Uterus (tissue), 4 donors: Measurements from ENCODE around the gene DDA1. TPM values are rescaled to one million over a fixed set of nuclear protein-coding genes. Genes with fewer than 3 reads are reported as not detected.
"Not testable (repeated sequence)": the region's sequence is repeated elsewhere in the genome, so short reads cannot be mapped to it uniquely, and the experiment has no call there.

Experiments used
- DNase-seq, 2 donors: peaks; one replicate each; pipeline ENCODE4 v3.0.0-alpha.2; 2019 to 2020
- H3K27ac ChIP-seq, 2 donors: fragments of 200-600 bp; sonication (generic); 1 replicate in 1 of 2; 2 replicates in 1 of 2; pipeline ENCODE4 v1.5.1; 2016 to 2018
- H3K27me3 ChIP-seq, 2 donors: fragments of 200-600 bp; sonication (generic); one replicate each; pipeline ENCODE4 v1.5.1; 2018 to 2019; ENCODE audit warnings: control low read depth in 1 of 2
- H3K36me3 ChIP-seq, 2 donors: fragments of 200-600 bp; sonication (generic); one replicate each; pipeline ENCODE4 v1.5.1; 2019; ENCODE audit warnings: control low read depth in 1 of 2
- H3K4me1 ChIP-seq, 2 donors: fragments of 200-600 bp; sonication (generic); one replicate each; pipeline ENCODE4 v1.5.1; 2018 to 2019; ENCODE audit warnings: control low read depth in 1 of 2
- H3K4me3 ChIP-seq, 2 donors: fragments of 200-600 bp; sonication (generic); 1 replicate in 1 of 2; 2 replicates in 1 of 2; pipeline ENCODE4 v1.5.1; 2018 to 2019; ENCODE audit warnings: mild to moderate bottlenecking in 1 of 2
- H3K9me3 ChIP-seq, 2 donors: fragments of 200-600 bp; sonication (generic); one replicate each; pipeline ENCODE4 v1.5.1; 2019; ENCODE audit warnings: control low read depth in 1 of 2
- POLR2A ChIP-seq, 2 donors: fragments of 450-650 bp; IDR thresholded peaks; one replicate each; pipeline ENCODE4 v1.6.1; 2016; ENCODE audit warnings: antibody characterized with exemption in 2 of 2, mild to moderate bottlenecking in 1 of 2, moderate library complexity in 1 of 2
- intact Hi-C: fragments of 100-400 bp; cut with DNase I; formaldehyde crosslinking; loops from one replicate; pipeline ENCODE4 v1.15.1; 2023; ENCODE audit warnings: low total_unique reads
- total RNA-seq, 4 donors: library from RNA; depleted of rRNA in 3 of 4; stranded (reverse); fragments of >200 nt in 3 of 4; gene quantifications; one replicate each; pipeline versions ENCODE4 v1.1.0 to v1.2.4, GENCODE V29; 2014 to 2023
- TF ChIP-seq, protein P1 (sequence below), 4 experiments: fragments of 200-600 bp in 2 of 4; fragments of 450-650 bp in 2 of 4; sonication (generic) in 2 of 4; IDR thresholded peaks; one replicate each; pipeline ENCODE4 v1.5.1; 2016 to 2019; ENCODE audit warnings: antibody characterized with exemption in 4 of 4, mild to moderate bottlenecking in 2 of 4, moderate library complexity in 1 of 4
- donor health status: DM: yes; HTN: yes; CAD: no.

The DDA1 gene
- total RNA-seq, 4 donors from 2014 or later: 2.8 to 22.2 (median 8.9) TPM

DNA sequence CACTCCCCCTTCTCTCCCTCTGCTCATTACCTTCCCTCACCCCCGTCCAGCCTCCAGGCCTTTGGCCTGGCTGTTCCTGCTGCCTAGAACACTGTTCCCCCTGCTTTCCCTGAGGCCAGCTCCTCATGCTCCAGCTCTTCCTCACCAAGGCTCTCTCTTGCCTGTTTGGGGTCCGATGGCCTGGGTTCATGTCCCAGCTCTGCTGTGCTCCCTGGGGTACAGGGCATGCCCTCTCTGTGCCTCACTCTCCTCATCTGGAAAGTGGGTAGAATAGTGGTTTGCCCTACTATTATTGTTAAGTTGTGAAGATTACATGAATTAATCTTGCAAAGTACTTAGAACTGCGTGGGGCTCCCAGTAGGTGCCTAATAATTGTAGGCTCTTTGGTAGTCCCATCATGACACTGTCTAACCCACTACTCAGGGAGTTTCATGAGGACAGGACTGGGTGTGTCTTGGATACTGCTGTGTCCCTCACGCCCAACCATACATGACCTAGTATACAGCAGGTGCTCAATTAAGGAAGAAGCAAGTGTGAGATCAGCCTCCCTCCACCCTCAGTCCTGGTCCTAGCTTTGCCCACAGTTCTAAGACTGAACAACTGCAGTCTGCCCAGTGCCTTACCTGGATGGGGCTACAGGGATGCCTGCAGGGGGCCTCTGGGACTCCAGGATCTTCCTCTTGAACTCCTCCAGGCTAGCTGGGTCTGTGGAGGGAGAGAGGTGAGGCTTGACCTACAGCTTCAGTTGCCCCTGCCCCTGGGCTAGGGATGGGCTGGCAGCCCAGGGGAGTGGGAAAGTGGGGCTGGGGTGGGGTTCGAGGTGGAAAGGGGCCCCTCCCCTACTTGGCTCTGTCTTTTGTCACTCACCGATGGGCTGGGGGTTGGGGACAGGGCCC lies 50.8 kb downstream of the DDA1 start:
- H3K36me3 ChIP-seq: no peaks in the 10 kb centered on the region
- TF ChIP-seq, protein P1, sequence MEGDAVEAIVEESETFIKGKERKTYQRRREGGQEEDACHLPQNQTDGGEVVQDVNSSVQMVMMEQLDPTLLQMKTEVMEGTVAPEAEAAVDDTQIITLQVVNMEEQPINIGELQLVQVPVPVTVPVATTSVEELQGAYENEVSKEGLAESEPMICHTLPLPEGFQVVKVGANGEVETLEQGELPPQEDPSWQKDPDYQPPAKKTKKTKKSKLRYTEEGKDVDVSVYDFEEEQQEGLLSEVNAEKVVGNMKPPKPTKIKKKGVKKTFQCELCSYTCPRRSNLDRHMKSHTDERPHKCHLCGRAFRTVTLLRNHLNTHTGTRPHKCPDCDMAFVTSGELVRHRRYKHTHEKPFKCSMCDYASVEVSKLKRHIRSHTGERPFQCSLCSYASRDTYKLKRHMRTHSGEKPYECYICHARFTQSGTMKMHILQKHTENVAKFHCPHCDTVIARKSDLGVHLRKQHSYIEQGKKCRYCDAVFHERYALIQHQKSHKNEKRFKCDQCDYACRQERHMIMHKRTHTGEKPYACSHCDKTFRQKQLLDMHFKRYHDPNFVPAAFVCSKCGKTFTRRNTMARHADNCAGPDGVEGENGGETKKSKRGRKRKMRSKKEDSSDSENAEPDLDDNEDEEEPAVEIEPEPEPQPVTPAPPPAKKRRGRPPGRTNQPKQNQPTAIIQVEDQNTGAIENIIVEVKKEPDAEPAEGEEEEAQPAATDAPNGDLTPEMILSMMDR (IDR thresholded peaks at IDR 0.05): no peak
- TF ChIP-seq POLR2A (IDR thresholded peaks at IDR 0.05): no peak
- H3K27ac ChIP-seq: no peak overlapping the region
- intact Hi-C loops: no loop called here
- H3K27me3 ChIP-seq: no peaks in the 10 kb centered on the region
- no peaks in the 10 kb centered on the region for H3K4me1 ChIP-seq
- H3K4me3 ChIP-seq: no peak overlapping the region
- DNase-seq: no peak
- H3K9me3 ChIP-seq: no peaks in the 10 kb centered on the region

DNA sequence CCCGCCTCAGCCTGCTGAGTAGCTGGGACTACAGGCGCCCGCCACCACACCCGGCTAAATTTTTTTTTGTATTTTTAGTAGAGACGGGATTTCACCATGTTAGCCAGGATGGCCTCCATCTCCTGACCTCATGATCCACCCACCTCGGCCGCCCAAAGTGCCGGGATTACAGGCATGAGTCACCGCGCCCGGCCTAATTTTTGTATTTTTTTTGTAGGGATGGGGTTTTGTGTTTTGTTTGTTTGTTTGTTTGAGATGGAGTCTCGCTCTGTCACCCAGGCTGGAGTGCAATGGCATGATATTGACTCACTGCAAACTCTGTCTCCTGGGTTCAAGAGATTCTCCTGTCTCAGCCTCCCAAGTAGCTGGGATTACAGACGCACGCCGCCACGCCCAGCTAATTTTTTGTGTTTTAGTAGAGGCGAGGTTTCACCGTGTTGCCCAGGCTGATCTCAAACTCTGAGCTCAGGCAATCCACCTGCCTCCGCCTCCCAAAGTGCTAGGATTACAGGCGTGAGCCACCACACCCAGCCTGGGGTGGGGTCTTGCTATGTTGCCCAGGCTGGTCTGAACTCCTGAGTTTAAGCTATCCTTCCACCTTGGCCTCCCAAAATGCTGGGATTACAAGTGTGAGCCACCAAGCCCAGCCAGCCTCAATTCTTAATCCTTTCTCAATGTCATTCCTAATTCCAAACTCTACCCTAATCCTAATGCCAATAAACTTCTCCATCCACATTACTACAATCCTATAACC lies 54.7 kb downstream of the DDA1 start:
- H3K4me3 ChIP-seq, DNase-seq, H3K9me3 ChIP-seq, H3K4me1 ChIP-seq, intact Hi-C loops, H3K27me3 ChIP-seq, H3K27ac ChIP-seq, H3K36me3 ChIP-seq: not testable (repeated sequence)

DNA sequence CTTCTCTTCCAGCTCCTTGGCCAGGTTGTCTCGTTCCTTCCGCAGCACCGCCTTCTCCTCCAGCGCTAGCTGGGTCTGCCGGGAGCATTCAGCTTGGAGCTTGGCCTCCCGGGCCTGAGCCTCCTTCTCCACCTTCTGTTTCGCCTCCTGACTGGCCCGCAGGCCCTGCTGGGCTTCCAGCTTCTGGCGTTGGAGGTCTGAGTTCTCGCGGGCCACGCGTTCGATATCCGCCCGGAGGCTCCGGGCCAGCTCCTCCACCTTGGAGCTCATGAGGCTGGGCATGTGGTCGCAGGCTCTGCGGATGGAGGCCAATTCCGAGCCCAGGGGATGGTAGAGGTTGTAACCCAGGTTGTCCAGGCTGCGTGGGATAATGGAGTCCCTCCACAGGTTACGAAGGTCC lies 56.0 kb downstream of the DDA1 start:
- no peak overlapping the region for H3K27ac ChIP-seq
- TF ChIP-seq POLR2A (IDR thresholded peaks at IDR 0.05): no peak
- TF ChIP-seq, protein P1 (IDR thresholded peaks at IDR 0.05): no peak
- no peak overlapping the region for H3K4me3 ChIP-seq
- H3K27me3 ChIP-seq: no peaks in the 10 kb centered on the region
- H3K36me3 ChIP-seq: no peaks in the 10 kb centered on the region
- no peaks in the 10 kb centered on the region for H3K4me1 ChIP-seq
- DNase-seq: no peak
- H3K9me3 ChIP-seq: no peaks in the 10 kb centered on the region
- intact Hi-C loops: no loop called here

- intact Hi-C loops: no loop called here
- Histone ChIP-seq H3K36me3 (no peaks in the 10 kb centered on the region), H3K9me3 (no peaks in the 10 kb centered on the region), H3K27ac (no peak overlapping the region), H3K4me1 (no peaks in the 10 kb centered on the region), H3K27me3 (no peaks in the 10 kb centered on the region), H3K4me3 (no peak overlapping the region)
- DNase-seq: no peak
- TF ChIP-seq, protein P1 (IDR thresholded peaks at IDR 0.05): no peak
- TF ChIP-seq POLR2A (IDR thresholded peaks at IDR 0.05): no peak
Measured at GRCh38 chr19:17370026-17370587, 60.7 kb downstream of the DDA1 start.

Other genes with a start within 250 kb of the DDA1 start
- 10 to 100 TPM in 2 of 4 donors, 1 to 10 TPM in 2; 2.6 to 11.5 (median 6.9) TPM for gene HAUS8, start 234.1 kb upstream of the DDA1 start, total RNA-seq
- 100 to 1,000 TPM in 1 of 4 donors, 10 to 100 TPM in 3; 17.6 to 117 (median 54.1) TPM for gene MYO9B, start 233.8 kb upstream of the DDA1 start, total RNA-seq
- gene USE1, start 94.2 kb upstream of the DDA1 start, total RNA-seq: 10 to 100 TPM; 11.5 to 43.5 (median 22.2) TPM
- gene OCEL1, start 83.3 kb upstream of the DDA1 start, total RNA-seq: 10 to 100 TPM in 2 of 4 donors, 1 to 10 TPM in 1, not detected in 1; 5.9 to 32.6 (median 17.6) TPM
- 10 to 100 TPM; 14.3 to 45.0 (median 36.0) TPM for gene NR2F6, start 63.6 kb upstream of the DDA1 start, total RNA-seq
- gene USHBP1, start 44.8 kb upstream of the DDA1 start, total RNA-seq: 10 to 100 TPM in 2 of 4 donors, 1 to 10 TPM in 2; 3.5 to 23.8 (median 13.0) TPM
- 100 to 1,000 TPM in 2 of 4 donors, 10 to 100 TPM in 2; 58.1 to 240 (median 97.2) TPM for gene BABAM1, start 42.1 kb upstream of the DDA1 start, total RNA-seq
- 1 to 10 TPM in 2 of 4 donors, not detected in 2; 1.6 to 2.4 TPM for gene ANKLE1, start 27.7 kb upstream of the DDA1 start, total RNA-seq
- 100 to 1,000 TPM in 1 of 4 donors, 10 to 100 TPM in 2, 1 to 10 TPM in 1; 9.0 to 115 (median 19.2) TPM for gene ABHD8, start 6.1 kb upstream of the DDA1 start, total RNA-seq
- 100 to 1,000 TPM in 2 of 4 donors, 10 to 100 TPM in 2; 30.9 to 289 (median 97.2) TPM for gene MRPL34, start 3.7 kb upstream of the DDA1 start, total RNA-seq
- gene ANO8, start 25.3 kb downstream of the DDA1 start, total RNA-seq: 10 to 100 TPM in 1 of 4 donors, 1 to 10 TPM in 2, under 1 TPM in 1; 0.51 to 12.6 (median 7.6) TPM
- gene GTPBP3, start 28.0 kb downstream of the DDA1 start, total RNA-seq: 10 to 100 TPM in 3 of 4 donors, under 1 TPM in 1; 0.88 to 31.2 (median 24.4) TPM
- 100 to 1,000 TPM in 2 of 4 donors, 10 to 100 TPM in 1, 1 to 10 TPM in 1; 4.7 to 204 (median 87.4) TPM for gene PLVAP, start 67.8 kb downstream of the DDA1 start, total RNA-seq
- 1 to 10 TPM in 1 of 4 donors, not detected in 3; 2.5 TPM for gene CCDC194, start 84.6 kb downstream of the DDA1 start, total RNA-seq
- gene BST2, start 96.1 kb downstream of the DDA1 start, total RNA-seq: 100 to 1,000 TPM in 3 of 4 donors, 10 to 100 TPM in 1; 84.6 to 267 (median 195) TPM
- 10 to 100 TPM in 3 of 4 donors, 1 to 10 TPM in 1; 3.8 to 46.7 (median 26.5) TPM for gene MVB12A, start 110.5 kb downstream of the DDA1 start, total RNA-seq
- 10 to 100 TPM in 1 of 4 donors, 1 to 10 TPM in 2, not detected in 1; 2.2 to 16.5 (median 3.9) TPM for gene TMEM221, start 139.1 kb downstream of the DDA1 start, total RNA-seq
- gene NXNL1, start 151.4 kb downstream of the DDA1 start, total RNA-seq: not detected
- gene SLC27A1, start 161.0 kb downstream of the DDA1 start, total RNA-seq: 10 to 100 TPM in 3 of 4 donors, 1 to 10 TPM in 1; 7.1 to 36.5 (median 26.9) TPM
- 10 to 100 TPM; 16.9 to 41.0 (median 34.1) TPM for gene PGLS, start 202.1 kb downstream of the DDA1 start, total RNA-seq
- gene COLGALT1, start 246.1 kb downstream of the DDA1 start, total RNA-seq: 10 to 100 TPM; 24.6 to 56.6 (median 52.0) TPM